Measurements from ENCODE around the gene DDX31. TPM values are rescaled to one million over a fixed set of nuclear protein-coding genes. Genes with fewer than 3 reads are reported as not detected.

DDX31 gene
- total and polyA plus RNA-seq, 9 donors, result 9.7 to 19.6 (median 14.1) TPM

DNA sequence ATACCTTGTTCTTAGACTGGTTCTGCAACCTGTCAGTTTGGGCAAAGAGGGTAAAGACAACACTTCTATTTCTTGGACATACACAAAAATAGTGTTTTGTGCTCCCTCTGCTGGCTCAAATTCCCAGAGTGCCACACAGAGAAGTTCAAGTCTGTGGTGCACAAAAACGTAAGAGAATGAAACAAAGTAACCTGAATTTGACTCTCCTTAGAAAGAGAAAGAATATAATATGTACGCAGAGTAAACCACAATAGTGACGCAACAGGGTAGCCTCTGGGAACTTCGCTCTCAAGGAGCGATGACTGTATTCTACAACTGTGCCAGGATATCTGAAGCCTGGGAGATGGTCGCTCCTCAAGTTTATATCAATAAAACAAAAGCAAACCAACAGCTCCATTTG lies 18.5 kb downstream of the DDX31 start:
- Histone ChIP-seq H3K27me3 (no peaks in the 10 kb centered on the region), H3K4me1 (ENCODE audit: insufficient read depth) (no peaks in the 10 kb centered on the region), H3K36me3 (no peaks in the 10 kb centered on the region), H3K4me3 (no peak overlapping the region), H3K9me3 (no peaks in the 10 kb centered on the region), H3K27ac (no peak overlapping the region)
- no peak for DNase-seq
- intact Hi-C loops (cut with DNase I), result no loop called here
- TF ChIP-seq EP300 (IDR thresholded peaks at IDR 0.05), result no peak
- TF ChIP-seq, protein P1, sequence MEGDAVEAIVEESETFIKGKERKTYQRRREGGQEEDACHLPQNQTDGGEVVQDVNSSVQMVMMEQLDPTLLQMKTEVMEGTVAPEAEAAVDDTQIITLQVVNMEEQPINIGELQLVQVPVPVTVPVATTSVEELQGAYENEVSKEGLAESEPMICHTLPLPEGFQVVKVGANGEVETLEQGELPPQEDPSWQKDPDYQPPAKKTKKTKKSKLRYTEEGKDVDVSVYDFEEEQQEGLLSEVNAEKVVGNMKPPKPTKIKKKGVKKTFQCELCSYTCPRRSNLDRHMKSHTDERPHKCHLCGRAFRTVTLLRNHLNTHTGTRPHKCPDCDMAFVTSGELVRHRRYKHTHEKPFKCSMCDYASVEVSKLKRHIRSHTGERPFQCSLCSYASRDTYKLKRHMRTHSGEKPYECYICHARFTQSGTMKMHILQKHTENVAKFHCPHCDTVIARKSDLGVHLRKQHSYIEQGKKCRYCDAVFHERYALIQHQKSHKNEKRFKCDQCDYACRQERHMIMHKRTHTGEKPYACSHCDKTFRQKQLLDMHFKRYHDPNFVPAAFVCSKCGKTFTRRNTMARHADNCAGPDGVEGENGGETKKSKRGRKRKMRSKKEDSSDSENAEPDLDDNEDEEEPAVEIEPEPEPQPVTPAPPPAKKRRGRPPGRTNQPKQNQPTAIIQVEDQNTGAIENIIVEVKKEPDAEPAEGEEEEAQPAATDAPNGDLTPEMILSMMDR (IDR thresholded peaks at IDR 0.05), result no peak
- no peak for TF ChIP-seq POLR2A (IDR thresholded peaks at IDR 0.05)
- WGBS, 3 donors, result 79 to 87% (median 82%) methylated on average over 6 of the region's 6 CpGs

DNA sequence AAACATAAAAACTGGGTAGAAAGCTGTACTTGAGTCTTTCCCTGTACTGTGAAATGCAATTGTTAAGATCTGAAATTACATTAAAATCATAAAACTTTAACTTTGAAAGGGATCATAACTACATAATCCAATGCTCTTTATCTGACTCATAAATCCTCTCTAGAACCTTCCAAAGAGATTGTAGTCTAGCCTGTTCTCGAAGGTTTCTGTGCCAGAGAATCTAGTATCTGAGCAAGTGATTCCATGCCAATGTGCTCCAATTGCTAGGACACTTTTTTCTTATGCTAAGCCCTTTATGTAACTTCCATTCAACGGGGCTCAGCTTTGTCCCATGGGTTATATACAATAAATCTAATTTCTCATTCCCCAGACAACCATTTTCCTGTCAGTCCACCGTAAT lies 21.1 kb downstream of the DDX31 start:
- DNase-seq, result no peak
- H3K4me3 ChIP-seq, result no peak overlapping the region
- 79 to 86% (median 85%) methylated on average over 3 of the region's 3 CpGs for WGBS, 3 donors
- no peaks in the 10 kb centered on the region for H3K9me3 ChIP-seq
- TF ChIP-seq EP300 (IDR thresholded peaks at IDR 0.05) (no peak), POLR2A (IDR thresholded peaks at IDR 0.05) (no peak)
- TF ChIP-seq, protein P1 (IDR thresholded peaks at IDR 0.05), result no peak
- H3K27me3 ChIP-seq, result no peaks in the 10 kb centered on the region
- H3K27ac ChIP-seq, result no peak overlapping the region
- H3K36me3 ChIP-seq, result no peaks in the 10 kb centered on the region
- H3K4me1 ChIP-seq (ENCODE audit: insufficient read depth), result no peaks in the 10 kb centered on the region
- intact Hi-C loops (cut with DNase I), result no loop called here

GRCh38 chr9:132648283-132648682 lies 21.5 kb downstream of the DDX31 start:
- no peak overlapping the region for H3K27ac ChIP-seq
- H3K4me1 ChIP-seq (ENCODE audit: insufficient read depth), result no peaks in the 10 kb centered on the region
- intact Hi-C loops (cut with DNase I), result no loop called here
- H3K4me3 ChIP-seq, result no peak overlapping the region
- H3K36me3 ChIP-seq, result no peaks in the 10 kb centered on the region
- no peak for TF ChIP-seq POLR2A (IDR thresholded peaks at IDR 0.05)
- TF ChIP-seq, protein P1 (IDR thresholded peaks at IDR 0.05), result no peak
- no peak for TF ChIP-seq EP300 (IDR thresholded peaks at IDR 0.05)
- H3K27me3 ChIP-seq, result no peaks in the 10 kb centered on the region
- no peak for DNase-seq
- H3K9me3 ChIP-seq, result no peaks in the 10 kb centered on the region
- 89 to 90% (median 89%) methylated on average over 7 of the region's 7 CpGs for WGBS, 3 donors

DNA sequence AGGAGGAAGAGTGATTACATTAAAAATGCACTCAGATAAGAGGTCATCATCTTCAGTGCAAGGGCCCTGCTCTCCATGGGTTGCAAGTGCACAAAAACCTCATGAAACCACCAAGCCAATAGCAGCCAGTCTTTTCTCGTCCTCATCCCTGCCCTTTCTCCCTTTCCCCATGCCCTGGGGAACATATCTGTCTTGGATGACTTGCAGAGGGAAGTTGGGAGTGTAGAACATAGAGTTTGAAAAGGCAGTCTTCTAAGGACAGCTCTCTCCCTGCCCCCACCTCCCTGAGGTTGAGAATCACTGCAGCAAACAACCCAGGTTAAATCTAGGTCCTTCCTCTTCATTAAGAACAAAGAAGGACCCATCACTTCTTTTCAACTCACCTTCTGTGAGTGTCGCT lies 22.0 kb downstream of the DDX31 start:
- no peaks in the 10 kb centered on the region for H3K4me1 ChIP-seq (ENCODE audit: insufficient read depth)
- WGBS, 3 donors, result 82 to 85% (median 84%) methylated on average over 2 of the region's 2 CpGs
- intact Hi-C loops (cut with DNase I), result no loop called here
- TF ChIP-seq, protein P1 (IDR thresholded peaks at IDR 0.05), result no peak
- no peak for TF ChIP-seq EP300 (IDR thresholded peaks at IDR 0.05)
- no peak for TF ChIP-seq POLR2A (IDR thresholded peaks at IDR 0.05)
- no peak overlapping the region for H3K27ac ChIP-seq
- no peaks in the 10 kb centered on the region for H3K27me3 ChIP-seq
- H3K36me3 ChIP-seq, result no peaks in the 10 kb centered on the region
- no peak for DNase-seq
- no peaks in the 10 kb centered on the region for H3K9me3 ChIP-seq
- no peak overlapping the region for H3K4me3 ChIP-seq

DNA sequence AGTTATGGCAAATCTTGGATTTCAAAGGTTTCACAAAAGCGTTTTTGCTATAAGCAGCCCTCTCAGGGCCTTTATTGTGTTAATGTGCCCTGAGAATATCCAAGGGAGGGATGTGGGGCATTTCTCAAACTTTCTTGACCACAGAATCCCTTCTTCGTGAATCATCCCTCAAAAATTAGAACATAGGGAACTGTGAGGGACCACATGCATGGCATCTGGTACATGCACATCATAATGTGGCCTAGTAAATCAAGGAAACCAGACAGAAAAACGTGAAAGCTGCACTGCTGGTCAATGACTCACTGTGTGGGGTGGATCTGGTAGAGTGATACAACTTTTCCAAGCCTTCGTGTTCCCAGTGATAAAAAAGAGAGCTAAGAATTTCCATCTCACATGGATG lies 22.4 kb downstream of the DDX31 start:
- Histone ChIP-seq H3K9me3 (no peaks in the 10 kb centered on the region), H3K36me3 (no peaks in the 10 kb centered on the region), H3K27ac (no peak overlapping the region), H3K4me3 (no peak overlapping the region), H3K4me1 (ENCODE audit: insufficient read depth) (no peaks in the 10 kb centered on the region), H3K27me3 (no peaks in the 10 kb centered on the region)
- no peak for TF ChIP-seq POLR2A (IDR thresholded peaks at IDR 0.05)
- no peak for TF ChIP-seq EP300 (IDR thresholded peaks at IDR 0.05)
- TF ChIP-seq, protein P1 (IDR thresholded peaks at IDR 0.05), result no peak
- 67 to 80% (median 75%) methylated on average over 4 of the region's 4 CpGs for WGBS, 3 donors
- intact Hi-C loops (cut with DNase I), result no loop called here
- DNase-seq, result no peak
